Motor neuron (in vitro differentiated cells): ENCODE measurements around the gene ZCCHC13. TPM values are rescaled to one million over a fixed set of nuclear protein-coding genes. Genes with fewer than 3 reads are reported as not detected.
"Not testable (repeated sequence)": the region's sequence is repeated elsewhere in the genome, so short reads cannot be mapped to it uniquely, and the experiment has no call there.

Source experiments
- ATAC-seq, 8 experiments: fragments of 200-7000 bp; cut with Tn5 transposase; replicated peaks in 6 of 8; 2 replicates each; pipeline ENCODE4 v1.8.0; 2021; ENCODE audit warnings: mild to moderate bottlenecking in 8 of 8, moderate library complexity in 8 of 8
- H3K27ac ChIP-seq, 2 donors: fragments of 250-450 bp; sonication (Bioruptor Pico); 2 replicates each; pipeline ENCODE4 v1.9.0; 2021; ENCODE audit warnings: antibody characterized with exemption in 2 of 2, mild to moderate bottlenecking in 2 of 2, moderate library complexity in 1 of 2
- H3K4me1 ChIP-seq, 2 donors: fragments of 250-450 bp; sonication (Bioruptor Pico); replicated peaks in 1 of 2; 2 replicates each; pipeline ENCODE4 v1.6.1; 2021; ENCODE audit warnings: antibody characterized with exemption in 2 of 2, mild to moderate bottlenecking in 2 of 2, moderate library complexity in 1 of 2
- H3K4me3 ChIP-seq, 5 donors: fragments of 250-450 bp; sonication (Bioruptor Pico); 2 replicates each; pipeline ENCODE4 v1.9.0; 2021; ENCODE audit warnings: antibody characterized with exemption in 5 of 5, mild to moderate bottlenecking in 5 of 5, moderate library complexity in 4 of 5
- WGBS, 10 experiments: fragments of 450-650 bp; shearing (Covaris generic); methylation state at CpG; one replicate each; pipeline ENCODE4 v1.0.0; 2022; 5-methylcytosine and 5-hydroxymethylcytosine counted together
- in situ Hi-C, 9 experiments: fragments of 400-800 bp; cut with MboI; loops; one replicate each; pipeline ENCODE4 v1.15.0; 2021; ENCODE audit warnings: low sequenced_read_pairs in 9 of 9, low pct_unique_long_range_greater_than_20kb in 2 of 9; ENCODE audit not compliant: unreplicated experiment in 9 of 9
- total RNA-seq, 8 experiments: library from RNA; unstranded; fragments of 300-600 nt; gene quantifications; 2 replicates each; pipeline versions ENCODE4 v1.2.3 to v1.2.4, GENCODE V29; 2022

The ZCCHC13 gene
- total RNA-seq, 8 experiments from 2014 or later: 0.52 TPM; not detected in 7

DNA sequence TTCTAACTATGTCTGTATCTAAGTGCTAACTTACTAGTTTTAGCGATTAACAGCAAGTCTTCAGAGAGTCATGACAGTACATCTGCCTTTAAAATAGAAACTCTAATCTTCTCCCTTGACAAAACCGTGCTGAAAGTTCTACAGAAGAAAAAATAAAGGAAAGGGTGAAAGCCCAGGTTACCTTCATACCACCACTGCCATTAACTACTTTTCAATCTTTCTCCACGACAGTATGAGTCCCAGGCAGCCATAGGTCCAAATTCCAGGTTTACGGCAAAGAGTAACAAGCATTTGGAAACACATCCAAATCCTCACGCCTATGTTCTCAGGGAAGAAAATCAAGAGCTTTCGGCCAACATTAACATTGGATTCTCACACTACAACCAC, 12.4 kb upstream of the ZCCHC13 start:
- Histone ChIP-seq H3K4me1 (no peaks in the 10 kb centered on the region), H3K27ac (peak overlapping the region; percentile 92 to 96), H3K4me3 (peak overlapping the region; percentile 57 to 84 (median 65))
- in situ Hi-C loops: no loop called here
- WGBS, 10 experiments: 0 to 17% (median 12%) methylated on average over 1 to 6 of the region's 6 CpGs; no CpG with 5 or more reads in 5 of the 10 experiments
- no peak for ATAC-seq

DNA sequence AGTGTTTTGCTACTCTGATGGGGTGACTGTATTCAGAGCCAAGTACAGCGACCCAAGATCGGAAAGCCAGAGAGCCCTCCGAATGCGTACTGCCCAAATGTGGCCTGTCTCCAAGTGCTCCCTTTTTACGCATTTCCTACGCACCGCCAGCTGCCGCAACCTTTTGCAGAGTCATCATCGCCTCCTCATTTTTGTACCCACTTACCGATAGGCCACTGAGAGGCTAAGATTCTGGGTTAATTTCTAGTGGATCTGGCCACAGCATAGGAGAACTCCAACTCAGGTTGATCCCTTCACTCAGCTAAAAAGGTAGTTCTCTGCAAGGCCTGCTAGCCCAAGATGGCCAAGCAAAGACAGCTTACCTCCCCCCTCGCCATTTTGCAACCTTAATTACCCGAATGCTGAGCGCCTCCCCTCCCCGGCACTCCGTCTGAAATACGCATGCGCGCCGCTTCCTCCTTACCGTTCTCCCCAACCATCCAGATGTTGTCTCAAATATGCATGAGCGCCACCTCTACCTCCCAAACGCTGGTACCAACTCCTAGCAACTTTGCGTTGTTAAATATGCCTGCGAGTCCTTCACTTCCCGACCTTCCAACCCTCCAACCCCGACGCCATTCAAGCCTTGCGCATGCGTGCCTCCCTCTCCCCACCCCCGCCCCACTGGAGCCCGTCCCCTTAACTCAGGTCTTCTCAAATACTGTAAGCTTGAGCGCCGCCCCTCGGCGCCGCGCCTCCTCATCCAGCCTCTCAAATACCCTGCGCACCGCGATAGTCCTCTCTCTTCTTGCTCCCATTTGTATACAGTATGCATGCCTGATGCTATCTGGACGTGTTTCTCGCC, 11.8 kb upstream of the ZCCHC13 start:
- no peaks in the 10 kb centered on the region for H3K4me1 ChIP-seq

DNA sequence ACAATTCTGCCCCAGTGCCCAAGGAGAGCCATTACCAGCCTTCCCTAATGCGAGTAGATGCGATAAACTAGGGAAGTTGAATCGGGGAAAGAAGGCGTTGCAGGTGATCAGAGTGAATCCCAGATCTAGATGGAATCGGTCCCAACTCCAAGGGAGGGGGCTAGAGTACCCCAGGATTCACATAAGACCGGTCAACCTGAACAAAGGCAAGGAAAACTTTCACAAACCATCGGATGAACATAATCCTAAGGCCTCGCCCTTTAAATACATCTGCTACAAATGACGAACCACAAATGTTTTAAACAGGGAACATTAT, 11.2 kb upstream of the ZCCHC13 start:
- Histone ChIP-seq H3K4me1 (no peaks in the 10 kb centered on the region), H3K27ac (peak overlapping the region; percentile 92 to 96), H3K4me3 (peak overlapping the region; percentile 57 to 84 (median 65))
- ATAC-seq: peak in 6 of 8 experiments; percentile 3 to 45 (median 42)
- 0 to 5% (median 0%) methylated on average over 1 to 4 of the region's 9 CpGs; no CpG with 5 or more reads in 6 of the 10 experiments for WGBS, 10 experiments
- in situ Hi-C loops: no loop called here

More for the DNA sequence above, 11.8 kb upstream of the ZCCHC13 start:
- 0 to 28% (median 0%) methylated on average over 1 to 4 of the region's 42 CpGs; no CpG with 5 or more reads in 6 of the 10 experiments for WGBS, 10 experiments
- in situ Hi-C loops: no loop called here
- peak overlapping the region; percentile 92 to 96 for H3K27ac ChIP-seq
- peak; percentile 82 to 95 (median 92) for ATAC-seq
- peak overlapping the region; percentile 57 to 84 (median 65) for H3K4me3 ChIP-seq

DNA sequence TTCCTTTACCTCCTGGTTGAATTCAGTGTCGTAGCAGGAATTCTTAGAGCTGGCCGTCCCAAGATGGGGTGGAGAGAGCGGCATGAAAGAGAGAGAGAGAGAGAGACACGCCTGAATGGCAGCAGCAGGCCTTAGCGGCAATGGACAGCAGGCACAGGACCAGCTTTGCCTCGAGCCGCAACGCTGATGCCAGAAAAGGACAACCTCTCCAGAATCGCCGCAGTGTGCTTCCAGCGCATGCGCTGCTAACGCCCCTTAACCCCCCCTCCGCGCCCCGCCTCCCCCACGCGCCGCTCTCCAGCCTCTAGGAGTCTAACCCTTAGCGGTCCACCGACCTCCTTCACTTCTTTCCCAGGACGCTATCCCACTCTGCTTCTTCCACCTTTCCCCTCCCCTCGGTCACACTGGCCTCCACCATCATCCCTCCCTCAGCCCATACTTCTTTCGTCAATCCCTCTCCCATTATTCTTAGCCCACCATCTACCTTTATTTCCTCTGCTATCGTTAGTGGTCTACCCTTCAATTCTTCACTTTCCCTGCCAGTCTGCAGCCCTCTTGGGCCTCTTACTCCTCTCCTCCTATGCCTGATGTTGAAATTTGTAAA, 10.5 kb upstream of the ZCCHC13 start:
- WGBS, 10 experiments: 0 to 28% (median 12%) methylated on average over 1 to 10 of the region's 25 CpGs; no CpG with 5 or more reads in 6 of the 10 experiments
- Histone ChIP-seq H3K27ac (peak overlapping the region; percentile 92 to 96), H3K4me1 (no peaks in the 10 kb centered on the region), H3K4me3 (peak overlapping the region; percentile 57 to 84 (median 65))
- in situ Hi-C loops: no loop called here
- ATAC-seq: peak; percentile 37 to 60 (median 58)

DNA sequence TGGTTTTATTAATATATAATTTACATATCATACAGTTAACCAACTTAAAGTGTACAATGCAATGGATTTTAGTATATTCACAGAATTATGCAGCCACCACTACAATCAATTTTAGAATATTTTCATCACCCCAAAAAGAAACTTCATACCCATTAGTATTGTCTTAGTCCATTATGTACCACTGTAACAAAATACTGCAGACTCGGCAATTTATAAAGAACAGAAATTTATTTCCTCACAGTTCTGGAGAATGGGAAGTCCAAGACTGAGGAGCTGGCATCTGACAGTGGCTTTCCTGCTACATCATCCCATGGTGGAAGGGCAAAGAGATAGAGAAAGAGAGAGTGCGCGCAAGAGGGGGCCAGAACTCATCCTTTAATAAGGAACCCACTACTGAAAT, 8.9 kb upstream of the ZCCHC13 start:
- no peak overlapping the region for H3K4me3 ChIP-seq
- WGBS, 10 experiments: 87 to 100% (median 92%) methylated on average over 1 to 3 of the region's 3 CpGs; no CpG with 5 or more reads in 6 of the 10 experiments
- in situ Hi-C loops: no loop called here
- H3K27ac ChIP-seq: no peak overlapping the region
- no peak for ATAC-seq
- H3K4me1 ChIP-seq: no peaks in the 10 kb centered on the region

DNA sequence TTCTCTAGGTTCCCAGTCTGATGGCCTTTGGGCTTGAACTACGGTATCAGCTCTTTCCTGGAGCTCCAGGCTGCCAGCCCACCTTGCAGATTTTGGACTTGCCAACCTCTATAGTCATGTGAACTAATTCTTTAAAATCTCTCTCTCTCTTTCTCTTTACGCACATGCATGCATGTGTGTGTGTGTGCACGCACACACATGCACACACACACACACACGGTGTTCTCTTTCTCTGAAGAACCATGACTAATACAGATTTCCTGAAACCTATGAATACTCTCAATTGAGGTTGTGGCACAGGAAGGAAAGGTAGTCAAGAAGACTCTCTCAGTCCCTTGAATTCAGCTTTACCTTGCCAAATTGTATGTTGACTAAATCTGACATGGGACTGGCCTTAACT, 6.2 kb upstream of the ZCCHC13 start:
- ATAC-seq: no peak
- 40 to 100% (median 80%) methylated on average over 1 to 4 of the region's 4 CpGs; no CpG with 5 or more reads in 4 of the 10 experiments for WGBS, 10 experiments
- H3K4me3 ChIP-seq: no peak overlapping the region
- H3K27ac ChIP-seq: no peak overlapping the region
- in situ Hi-C loops: no loop called here
- H3K4me1 ChIP-seq: no peaks in the 10 kb centered on the region

DNA sequence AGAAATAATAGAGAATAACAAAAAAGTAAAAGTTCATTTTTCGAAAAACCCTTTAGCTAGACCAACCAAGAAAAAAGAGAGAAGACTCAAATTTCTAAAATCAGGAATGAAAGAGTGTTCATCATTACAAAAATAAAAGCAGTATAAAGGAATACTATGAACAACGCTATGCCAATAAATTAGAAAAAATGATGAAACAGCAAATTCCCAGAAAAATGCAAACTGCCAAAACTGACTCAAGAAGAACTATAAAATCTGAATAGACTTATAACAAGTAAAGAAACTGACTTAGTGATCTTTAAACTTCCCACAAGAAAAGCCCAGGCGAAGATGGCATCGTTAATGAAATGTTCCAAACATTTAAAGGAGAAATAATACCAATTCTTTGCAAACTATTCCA, 3.1 kb upstream of the ZCCHC13 start:
- Histone ChIP-seq H3K4me3 (no peak overlapping the region), H3K27ac (no peak overlapping the region), H3K4me1 (no peaks in the 10 kb centered on the region)
- in situ Hi-C loops: no loop called here
- 36 to 100% (median 80%) methylated on average over 1 to 4 of the region's 4 CpGs; no CpG with 5 or more reads in 1 of the 10 experiments for WGBS, 10 experiments
- no peak for ATAC-seq

DNA sequence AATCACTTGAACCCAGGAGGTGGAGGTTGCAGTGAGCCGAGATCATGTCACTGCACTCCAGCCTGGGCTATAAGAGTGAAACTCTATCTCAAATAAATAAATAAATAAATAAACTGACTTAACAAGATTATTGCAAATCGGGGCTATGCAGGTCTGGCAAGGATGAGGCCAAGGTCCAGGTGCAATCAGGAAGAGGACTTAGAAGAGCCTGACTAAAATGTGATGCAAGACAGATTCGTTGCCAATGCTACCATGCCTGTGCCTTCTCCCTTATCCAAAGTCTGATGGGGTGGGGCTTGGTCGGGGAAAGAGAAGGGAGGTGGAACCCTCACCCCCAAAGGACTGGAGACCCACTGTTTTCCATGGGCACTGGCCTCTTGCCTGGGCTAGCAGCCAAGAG, 14.7 kb downstream of the ZCCHC13 start:
- 42% methylated on average over 2 of the region's 4 CpGs; no CpG with 5 or more reads in 9 of the 10 experiments for WGBS, 10 experiments
- no peak overlapping the region for H3K27ac ChIP-seq
- in situ Hi-C loops: no loop called here
- H3K4me3 ChIP-seq: no peak overlapping the region
- H3K4me1 ChIP-seq: no peaks in the 10 kb centered on the region
- no peak for ATAC-seq

DNA sequence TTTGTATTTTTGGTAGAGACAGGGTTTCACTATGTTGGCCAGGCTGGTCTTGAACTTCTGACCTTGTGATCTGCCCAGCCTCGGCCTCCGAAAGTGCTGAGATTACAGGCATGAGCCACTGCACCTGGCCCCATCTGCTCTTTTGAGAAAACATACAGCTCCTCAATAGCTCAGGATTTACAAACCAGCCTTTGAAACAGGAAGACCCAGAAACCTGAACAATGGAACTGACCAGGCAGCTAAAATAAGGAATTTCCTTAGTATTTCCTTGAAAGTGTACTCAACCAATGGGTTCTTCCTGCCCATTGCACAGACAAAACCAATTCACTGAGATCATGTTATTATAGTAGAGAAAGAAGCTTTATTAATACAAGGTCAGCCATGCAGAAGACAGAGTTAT, 15.3 kb downstream of the ZCCHC13 start:
- H3K4me1 ChIP-seq, H3K27ac ChIP-seq, in situ Hi-C loops, ATAC-seq, H3K4me3 ChIP-seq: not testable (repeated sequence)
- 64% methylated on average over 2 of the region's 2 CpGs; no CpG with 5 or more reads in 9 of the 10 experiments for WGBS, 10 experiments

DNA sequence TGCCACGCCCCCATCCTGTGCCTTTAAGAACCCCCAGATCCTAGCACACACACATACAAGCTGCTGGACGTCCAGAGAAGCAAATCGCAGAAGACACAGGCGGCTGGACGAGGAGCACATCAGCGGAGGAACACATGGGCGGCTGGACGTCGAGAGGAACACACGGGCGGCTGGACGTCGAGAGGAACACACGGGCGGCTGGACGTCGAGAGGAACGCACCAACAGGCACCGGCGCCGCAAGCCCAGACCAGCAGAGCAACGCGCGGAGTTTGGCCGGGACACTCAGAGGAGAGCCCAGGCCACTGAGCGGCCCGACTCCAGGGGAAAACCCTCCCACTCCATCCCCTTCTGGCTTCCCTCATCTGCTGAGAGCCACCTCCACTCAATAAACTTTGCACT, 17.2 kb downstream of the ZCCHC13 start:
- Histone ChIP-seq H3K4me3 (no peak overlapping the region), H3K27ac (no peak overlapping the region), H3K4me1 (peaks cover 15% of the 10 kb centered on the region in 2 donors)
- ATAC-seq: no peak
- WGBS, 10 experiments: no CpG with 5 or more reads among the region's 27 CpGs
- in situ Hi-C loops: no loop called here

DNA sequence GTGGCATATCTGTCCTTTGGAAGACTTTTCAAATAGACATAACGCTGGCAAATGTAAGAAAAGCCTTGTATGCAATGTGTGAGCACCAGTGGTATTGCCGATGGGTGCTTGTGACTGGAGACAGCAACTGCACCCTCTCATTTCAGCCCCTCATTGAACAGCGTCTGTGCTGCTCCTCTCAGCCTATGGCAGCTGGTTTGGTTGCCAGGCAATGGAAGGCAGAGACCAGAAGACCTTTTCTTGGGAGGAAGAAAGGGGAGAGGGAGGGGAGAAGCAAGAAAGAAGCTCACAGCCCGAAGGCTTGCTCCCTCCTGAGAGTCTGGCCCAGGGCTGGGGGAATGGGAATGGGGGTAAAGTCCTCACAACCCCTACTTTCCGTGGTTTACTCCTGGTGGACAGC, 20.2 kb downstream of the ZCCHC13 start:
- in situ Hi-C loops: no loop called here
- Histone ChIP-seq H3K27ac (no peak overlapping the region), H3K4me1 (peaks cover 15 to 17% of the 10 kb centered on the region in 2 donors), H3K4me3 (no peak overlapping the region)
- peak in 1 of 8 experiments; percentile 6 for ATAC-seq
- 38% methylated on average over 4 of the region's 5 CpGs; no CpG with 5 or more reads in 9 of the 10 experiments for WGBS, 10 experiments

DNA sequence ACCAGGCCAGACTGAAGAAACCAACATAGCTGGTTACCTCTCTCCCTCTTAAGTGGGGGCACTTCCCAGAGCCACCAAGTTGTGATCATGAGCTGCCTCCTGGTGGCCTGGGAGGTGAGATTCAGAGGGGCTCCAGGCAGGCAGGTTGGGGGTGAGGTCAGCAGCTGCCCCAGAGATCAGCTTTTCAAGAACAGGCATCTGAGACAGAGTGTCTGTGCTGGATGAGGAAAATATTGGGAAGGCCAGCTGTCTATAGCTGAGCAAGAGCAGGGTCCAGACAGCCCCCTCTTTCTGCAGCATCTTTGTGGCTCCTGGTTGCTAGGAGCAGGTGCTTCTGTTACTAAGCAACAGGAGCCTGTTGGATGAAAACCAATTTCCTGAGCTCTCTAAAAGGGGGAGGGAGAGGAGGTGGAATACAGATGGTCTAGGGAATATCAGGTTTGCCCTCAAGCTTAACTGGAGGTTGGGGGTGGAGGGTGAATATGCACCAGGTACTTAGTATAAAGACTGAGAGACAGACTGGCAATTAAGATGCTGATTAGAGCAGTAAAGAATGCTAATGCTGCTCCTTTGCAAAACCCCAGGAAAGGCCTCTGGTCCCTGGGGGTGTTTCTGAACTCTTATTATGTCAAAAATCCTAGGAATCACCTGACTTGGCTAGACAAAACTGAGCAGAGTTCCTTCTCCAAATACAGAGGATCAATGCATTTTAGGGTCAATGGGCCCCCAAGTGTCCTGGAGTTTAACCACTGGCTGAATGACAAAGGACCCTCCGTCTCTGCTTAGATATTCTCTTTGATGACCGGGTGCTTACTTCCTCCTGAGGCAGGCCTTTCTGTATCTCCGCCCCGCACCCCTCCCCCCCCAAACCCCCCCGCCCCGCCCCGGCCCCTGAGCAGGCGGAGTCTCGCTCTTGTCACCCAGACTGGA, 21.4 kb downstream of the ZCCHC13 start:
- ATAC-seq: peak in 6 of 8 experiments; percentile 84 to 95 (median 94)
- Histone ChIP-seq H3K4me1 (peaks cover 15 to 17% of the 10 kb centered on the region in 2 donors), H3K4me3 (no peak overlapping the region), H3K27ac (peak overlapping the region; percentile 48 to 63)
- WGBS, 10 experiments: 20% methylated on average over 1 of the region's 9 CpGs; no CpG with 5 or more reads in 9 of the 10 experiments
- in situ Hi-C loops: no loop called here

DNA sequence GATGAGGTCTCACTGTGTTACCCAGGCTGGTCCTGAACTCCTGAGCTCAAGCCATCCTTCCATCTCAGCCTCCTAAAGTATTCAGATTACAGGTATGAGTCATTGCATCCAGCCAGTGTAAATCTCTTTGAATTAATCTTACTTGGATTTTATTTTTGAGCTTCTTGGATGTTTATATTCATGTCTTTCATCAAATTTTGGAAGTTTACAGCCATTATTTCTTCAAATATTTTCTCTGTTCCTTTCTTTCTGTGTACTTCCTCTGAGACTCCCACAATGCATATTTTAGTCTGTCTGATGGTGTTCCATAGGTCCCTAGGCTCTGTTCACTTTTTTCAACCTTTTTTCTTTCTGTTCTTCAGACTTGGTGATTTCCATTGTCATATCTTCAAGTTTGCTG, 34.9 kb downstream of the ZCCHC13 start:
- in situ Hi-C loops: no loop called here
- peaks cover 2% of the 10 kb centered on the region in 2 donors for H3K4me1 ChIP-seq
- no peak overlapping the region for H3K27ac ChIP-seq
- no peak overlapping the region for H3K4me3 ChIP-seq
- ATAC-seq: no peak
